Stimulated activated CD4-positive, alpha-beta T cell treated with anti-CD3 and anti-CD28 coated beads, TNF-alpha, amount 100 ng/mL, for 24 hours (primary cell): ENCODE measurements around the gene ZNF512B.
A peak's percentile ranks its signal among the peaks of the same experiment; 100 is the strongest.

Source experiments
- DNase-seq, 3 experiments: peaks; one replicate each; pipeline ENCODE4 v3.0.0-alpha.2; 2020; ENCODE audit warnings: low read depth in 3 of 3

Gene ZNF512B

DNA sequence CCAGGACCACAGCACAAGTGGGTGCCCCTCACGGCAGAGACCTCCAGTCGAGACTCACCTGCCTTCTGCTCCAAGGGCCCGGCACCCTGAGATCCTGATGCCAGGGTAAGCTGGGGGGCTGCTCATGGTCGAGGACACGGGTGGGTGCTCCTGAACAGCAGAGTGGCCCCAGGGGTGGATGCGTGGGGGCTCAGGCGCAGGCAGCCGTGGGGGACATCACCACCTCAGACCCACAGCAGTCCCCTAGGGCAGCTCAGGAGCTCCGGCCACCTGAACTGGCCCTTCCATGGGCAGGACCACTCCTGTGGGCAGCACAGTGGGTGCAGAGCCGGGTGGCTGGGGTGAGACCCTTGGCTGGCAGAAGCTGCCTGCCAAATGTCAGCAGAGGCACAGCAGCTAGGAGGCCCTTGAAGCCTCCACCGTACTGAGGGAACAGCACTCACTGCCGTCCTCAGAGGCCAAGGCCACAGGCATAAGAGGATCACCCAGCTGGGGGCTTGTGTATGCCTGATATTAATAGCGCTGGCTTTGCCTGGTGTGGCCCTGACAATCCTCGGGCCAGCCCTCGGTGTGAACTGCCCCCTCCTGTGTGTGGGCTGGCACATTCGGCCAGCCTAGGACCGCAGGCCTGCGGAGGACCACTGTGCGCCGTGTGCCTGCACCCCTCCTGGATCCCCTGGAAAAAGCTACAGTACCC lies 18.9 kb downstream of the ZNF512B start:
- DNase-seq: no peak

GRCh38 chr20:63947638-63948456 lies 21.9 kb downstream of the ZNF512B start:
- DNase-seq: no peak

DNA sequence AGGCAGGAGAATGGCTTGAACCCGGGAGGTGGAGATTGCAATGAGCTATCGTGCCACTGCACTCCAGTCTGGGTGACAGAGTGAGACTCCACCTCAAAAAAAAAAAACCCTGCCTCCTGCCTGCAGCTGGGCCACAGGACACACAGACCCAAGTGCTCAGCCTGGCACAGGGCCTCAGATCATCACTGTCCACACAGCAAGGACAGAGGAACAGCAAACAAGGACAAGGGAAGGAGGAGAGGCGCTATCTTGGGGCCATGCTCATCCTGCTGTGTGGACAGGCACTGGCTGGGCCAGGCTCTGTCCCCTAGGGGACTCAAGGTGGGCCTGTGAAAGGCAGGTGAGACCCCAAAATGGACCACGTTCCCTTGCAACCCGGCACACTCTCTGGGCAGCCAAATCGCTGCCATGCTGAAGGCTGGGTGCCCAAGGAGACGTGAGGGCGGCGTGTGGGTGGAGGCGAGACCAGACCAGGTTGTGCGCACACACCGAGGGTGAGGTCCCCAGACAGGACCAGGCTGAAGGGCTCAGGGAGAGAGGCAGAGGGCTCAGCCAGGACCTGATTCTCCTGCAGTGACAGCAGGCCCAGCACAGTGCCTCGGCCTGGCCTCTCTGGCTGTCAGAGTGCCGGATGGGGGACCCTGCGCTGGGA lies 22.6 kb downstream of the ZNF512B start:
- DNase-seq: no peak

GRCh38 chr20:63945921-63946920 lies 23.5 kb downstream of the ZNF512B start:
- no peak for DNase-seq

DNA sequence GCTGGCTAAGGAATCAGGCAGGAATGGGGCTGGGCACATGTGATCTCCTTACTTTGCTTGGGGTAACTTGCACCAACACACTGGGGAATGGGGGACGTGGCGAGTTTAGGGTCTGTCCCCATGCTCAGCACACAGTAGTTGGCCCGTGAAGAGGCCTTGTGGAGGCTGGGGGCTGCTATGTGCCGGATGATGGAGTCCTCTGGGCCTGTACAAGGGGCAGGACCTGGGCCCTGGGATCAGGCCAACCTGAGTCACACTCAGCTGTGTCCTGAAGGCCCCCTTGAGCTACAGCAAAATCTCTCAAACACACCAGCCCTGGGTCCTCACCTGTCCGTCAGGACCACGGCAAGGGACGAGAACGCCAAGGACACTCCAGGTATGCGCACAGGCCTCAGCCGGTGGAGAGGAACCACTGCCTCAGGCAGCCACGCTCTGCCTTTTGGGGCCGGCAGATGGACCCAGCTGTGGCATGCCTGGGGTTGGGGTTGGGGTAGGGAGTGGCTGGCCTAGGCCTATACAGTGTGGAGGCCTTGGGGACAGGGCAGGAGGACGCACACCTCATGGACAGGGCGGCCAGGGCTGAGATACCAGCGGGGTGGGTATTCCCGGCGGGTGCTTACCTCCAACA lies 24.6 kb downstream of the ZNF512B start:
- DNase-seq: no peak

- no peak for DNase-seq
Measured at GRCh38 chr20:63944078-63944941, 25.4 kb downstream of the ZNF512B start.

DNA sequence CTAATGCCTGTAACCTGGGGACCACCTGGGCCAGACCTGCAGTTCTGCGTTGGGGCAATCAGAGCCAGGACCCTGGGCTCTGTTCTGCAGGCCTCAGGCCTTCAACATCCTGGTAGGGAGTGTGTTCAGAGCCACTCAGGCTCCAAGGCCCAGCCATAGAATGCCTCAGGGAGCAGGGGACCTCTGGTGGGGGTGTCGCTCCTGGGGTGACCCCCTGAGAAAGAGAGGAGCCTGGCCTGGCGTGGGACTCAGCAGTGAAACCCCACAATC lies 26.0 kb downstream of the ZNF512B start:
- no peak for DNase-seq

DNA sequence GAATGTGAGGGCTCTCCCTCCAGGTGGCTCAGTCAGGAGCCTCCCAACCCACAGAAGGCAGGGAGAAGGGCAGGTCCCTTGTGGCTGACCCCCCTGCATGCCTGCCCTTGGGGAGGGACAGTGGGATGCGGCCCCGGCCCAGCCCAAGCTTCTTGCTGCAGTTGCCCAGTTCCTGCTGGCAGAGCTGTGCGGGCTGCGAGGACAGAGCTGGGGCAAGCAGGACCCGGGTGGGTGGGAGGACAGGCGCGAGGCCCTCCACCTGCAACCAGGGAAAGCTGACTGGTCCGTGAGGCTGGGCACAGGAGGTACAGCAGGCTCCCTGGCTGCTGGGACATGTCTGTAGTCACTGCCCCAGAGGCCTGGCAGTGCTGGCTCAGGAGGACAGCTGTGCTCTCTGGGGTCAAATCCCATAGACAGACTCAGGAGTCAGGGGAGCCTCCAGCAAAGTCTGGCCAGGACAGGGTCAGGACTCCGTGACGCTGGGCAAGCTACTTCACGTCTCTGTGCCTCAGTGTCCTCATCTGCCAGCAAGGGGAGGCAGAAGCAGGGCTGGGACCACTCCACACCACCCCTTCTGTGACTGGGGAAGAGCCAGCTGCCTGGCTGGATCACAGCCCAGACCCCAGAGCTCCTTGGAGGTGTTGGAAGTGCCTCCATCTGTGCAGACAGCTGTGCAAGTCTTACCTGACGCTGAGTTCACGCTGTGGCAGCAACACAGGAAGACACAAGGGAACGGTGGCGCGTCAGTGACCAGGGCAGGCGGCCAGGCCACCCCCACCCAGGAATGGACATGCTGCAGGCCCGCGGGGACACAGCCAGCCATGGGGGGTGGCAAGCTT lies 26.5 kb downstream of the ZNF512B start:
- no peak for DNase-seq

DNA sequence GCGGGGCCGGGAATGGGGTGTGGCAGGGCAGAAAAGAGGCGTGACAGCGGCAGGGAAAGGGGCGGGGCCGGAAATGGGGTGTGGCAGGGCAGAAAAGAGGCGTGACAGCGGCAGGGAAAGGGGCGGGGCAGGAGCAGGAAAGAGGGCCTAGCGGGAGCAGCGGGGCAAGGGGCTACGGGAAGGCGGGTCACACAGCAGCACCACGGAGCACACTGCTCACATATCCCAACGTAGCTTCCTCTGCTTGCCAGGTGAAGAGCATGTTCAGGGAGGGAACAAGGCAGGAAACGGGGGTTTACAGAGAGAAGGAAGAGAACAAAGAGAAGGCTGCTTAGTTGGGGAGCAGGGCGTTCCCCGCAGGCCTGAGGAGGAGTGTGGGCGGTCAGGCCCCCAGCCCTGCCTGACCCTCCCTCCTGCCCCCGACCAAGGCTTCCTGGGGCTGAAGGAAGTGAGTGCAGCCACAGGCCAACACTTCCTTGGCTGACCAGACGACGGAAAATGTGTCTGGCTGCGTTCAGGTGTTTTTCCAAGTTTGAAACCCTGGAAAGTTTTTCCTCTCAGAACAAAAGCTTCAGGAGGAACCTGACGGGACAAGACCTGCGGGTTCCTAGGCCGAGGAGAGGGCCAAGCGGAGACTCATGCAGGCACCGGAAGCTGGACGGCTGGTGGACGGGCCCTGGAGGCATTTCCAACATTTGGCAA lies 27.3 kb downstream of the ZNF512B start:
- peak in 1 of 3 experiments; percentile 58 for DNase-seq

DNA sequence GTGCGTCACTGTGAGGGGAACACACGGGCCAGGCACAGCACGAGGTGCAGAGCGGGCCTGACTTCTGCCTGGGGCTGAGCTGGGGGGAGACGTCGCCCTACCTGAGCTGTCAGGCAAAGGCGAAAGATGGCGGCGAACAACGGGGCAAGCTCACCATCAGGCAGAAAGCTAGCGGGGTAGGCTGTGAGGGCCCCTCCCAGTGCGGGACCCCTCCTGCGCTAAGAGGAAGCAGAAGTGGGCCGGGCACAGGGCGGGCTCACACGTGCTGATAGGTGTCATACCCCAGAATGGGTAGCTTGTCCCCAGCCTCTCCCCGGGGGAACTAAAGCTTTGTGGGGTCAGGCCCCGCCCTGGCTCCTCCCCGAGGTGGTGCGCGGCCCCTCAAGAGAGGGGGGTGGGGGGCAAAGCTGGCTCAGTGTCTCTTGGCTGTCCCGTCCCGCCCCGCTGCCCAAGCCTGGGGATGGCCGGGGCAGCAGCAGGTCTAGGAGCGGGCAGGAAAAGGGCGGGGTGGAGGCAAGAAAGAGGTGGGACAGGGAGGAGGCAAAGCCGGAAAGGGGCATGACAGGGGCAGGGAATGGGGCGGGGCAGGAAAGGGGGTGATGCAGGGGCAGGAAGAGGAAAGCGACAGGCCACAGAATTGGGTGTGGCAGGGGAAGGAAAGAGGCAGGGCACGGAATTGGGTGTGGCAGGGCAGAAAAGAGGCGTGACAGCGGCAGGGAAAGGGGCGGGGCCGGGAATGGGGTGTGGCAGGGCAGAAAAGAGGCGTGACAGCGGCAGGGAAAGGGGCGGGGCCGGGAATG lies 28.2 kb downstream of the ZNF512B start:
- peak in 2 of 3 experiments; percentile 31 to 71 for DNase-seq

DNA sequence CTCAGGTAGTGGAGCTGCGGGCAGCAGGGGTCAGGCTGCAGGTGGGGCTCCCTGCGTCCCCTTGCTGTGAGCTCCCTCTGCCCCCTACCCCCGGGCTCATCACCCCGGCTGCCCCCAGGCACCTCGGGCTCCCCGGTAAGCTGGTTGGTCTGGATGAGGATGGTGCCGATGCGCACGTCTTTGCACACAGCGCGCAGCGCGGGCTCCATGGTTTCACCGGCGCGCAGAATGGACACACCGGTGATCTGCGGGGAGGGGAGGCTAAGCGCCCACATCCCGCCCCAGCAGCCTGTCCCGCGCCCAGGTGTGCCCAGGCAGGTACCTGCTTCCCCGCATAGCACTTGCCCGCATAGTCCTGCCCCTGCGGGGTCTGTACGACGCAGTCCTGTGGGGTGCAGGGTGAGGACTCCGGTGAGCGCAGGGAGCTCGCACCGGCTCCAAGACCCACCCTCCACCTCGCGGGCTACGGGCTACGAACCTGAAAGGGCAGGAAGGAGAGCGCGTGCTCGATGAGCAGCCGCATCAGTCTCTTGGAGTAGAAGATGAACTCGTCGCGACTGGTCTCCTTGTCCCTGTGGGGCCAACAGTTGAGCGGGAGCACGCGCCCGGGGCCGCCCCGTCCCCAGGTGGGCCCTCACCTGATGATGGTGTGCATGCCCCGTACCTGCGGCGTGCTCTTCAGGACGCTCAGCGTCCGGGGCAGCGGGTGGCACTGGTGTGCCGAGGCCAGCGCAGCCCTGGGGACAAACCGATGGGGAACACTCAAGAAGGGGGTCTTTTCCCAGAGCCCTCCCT lies 29.1 kb downstream of the ZNF512B start:
- no peak for DNase-seq

GRCh38 chr20:63940071-63940471 lies 29.7 kb downstream of the ZNF512B start:
- DNase-seq: no peak

- DNase-seq: no peak
Measured at GRCh38 chr20:63939061-63939935, 30.4 kb downstream of the ZNF512B start.

DNA sequence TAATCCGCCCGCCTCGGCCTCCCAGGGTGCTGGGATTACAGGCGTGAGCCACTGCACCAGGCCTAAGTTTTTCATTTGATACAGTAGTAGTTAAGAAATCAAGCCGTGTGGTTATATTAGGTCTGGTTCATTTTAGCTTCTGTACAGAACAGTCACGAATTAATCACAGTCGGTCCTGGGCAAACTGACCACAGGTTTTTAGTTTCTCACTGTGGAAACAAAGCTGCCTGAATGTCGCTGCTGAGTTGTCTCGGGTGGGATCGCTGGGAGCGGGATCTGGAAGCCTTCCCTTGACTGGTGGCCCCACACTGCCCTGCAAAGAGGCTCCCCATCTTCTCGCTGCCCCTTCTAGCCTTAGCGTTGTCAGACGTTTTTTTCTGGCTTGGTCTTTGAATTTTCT lies 32.1 kb downstream of the ZNF512B start:
- no peak for DNase-seq

DNA sequence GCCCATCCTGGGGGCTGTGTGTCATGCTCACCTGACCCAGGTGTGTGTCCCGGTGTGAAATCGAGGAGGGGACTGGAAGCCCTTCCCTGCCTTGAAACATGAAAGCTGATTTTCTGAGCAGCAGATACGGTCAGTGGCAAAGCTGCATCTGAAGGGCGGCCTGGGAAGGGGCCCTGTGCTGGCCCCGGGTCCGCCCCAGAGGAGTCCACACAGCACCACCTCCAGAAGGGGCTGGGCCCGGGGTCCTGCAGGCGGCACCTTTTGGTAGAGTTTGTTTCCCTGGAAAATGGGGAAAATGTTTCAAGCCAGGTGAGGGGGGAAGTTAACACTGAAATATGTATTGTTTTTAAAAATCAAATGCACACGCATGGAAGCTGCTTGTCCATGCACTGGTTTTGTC lies 34.3 kb downstream of the ZNF512B start:
- DNase-seq: no peak
